B cell (primary cell): ENCODE results near the gene TXNDC2.

Experiments
- CTCF ChIP-seq: fragments of 200-600 bp; IDR thresholded peaks from one replicate; pipeline ENCODE4 v1.8.0; 2022; ENCODE audit warnings: antibody characterized with exemption, mild to moderate bottlenecking
- EZH2 ChIP-seq: IDR thresholded peaks from 2 replicates; pipeline ENCODE4 v1.6.1; 2012; ENCODE audit warnings: borderline replicate concordance, low read depth, mild to moderate bottlenecking, moderate library complexity, low read length; ENCODE audit not compliant: insufficient read depth, poor library complexity, severe bottlenecking

GRCh38 chr18:9910661-9911060 is 24.9 kb downstream of the TXNDC2 start:
- TF ChIP-seq CTCF (no peak), EZH2 (no peak)
